NOMO-1 treated with dmso at 0.1 percent for 144 hours (cell line): ENCODE measurements around the gene SPON2.
A peak's percentile ranks its signal among the peaks of the same experiment; 100 is the strongest.

Experiments
- DNase-seq: peaks from one replicate; lab custom pipeline; 2025; ENCODE audit not compliant: unreplicated experiment; lab: John Stamatoyannopoulos, UW

SPON2 gene

GRCh38 chr4:1195109-1195671, 22.8 kb upstream of the SPON2 start:
- no peak for DNase-seq

- no peak for DNase-seq
Measured at GRCh38 chr4:1194010-1194900, 21.9 kb upstream of the SPON2 start.

GRCh38 chr4:1193206-1194009, 21.0 kb upstream of the SPON2 start:
- DNase-seq: no peak

- DNase-seq: no peak
Measured at GRCh38 chr4:1192493-1193205, 20.3 kb upstream of the SPON2 start.

- no peak for DNase-seq
Measured at GRCh38 chr4:1192091-1192492, 19.7 kb upstream of the SPON2 start.

GRCh38 chr4:1191621-1192020, 19.2 kb upstream of the SPON2 start:
- DNase-seq: no peak

GRCh38 chr4:1187182-1187581, 14.8 kb upstream of the SPON2 start:
- peak; percentile 17 for DNase-seq

GRCh38 chr4:1183985-1184773, 11.8 kb upstream of the SPON2 start:
- peak; percentile 87 for DNase-seq

- no peak for DNase-seq
Measured at GRCh38 chr4:1182313-1182712, 9.9 kb upstream of the SPON2 start.

- DNase-seq: no peak
Measured at GRCh38 chr4:1180663-1181062, 8.3 kb upstream of the SPON2 start.

GRCh38 chr4:1179976-1180375, 7.6 kb upstream of the SPON2 start:
- no peak for DNase-seq

GRCh38 chr4:1179089-1179441, 6.7 kb upstream of the SPON2 start:
- no peak for DNase-seq

- no peak for DNase-seq
Measured at GRCh38 chr4:1178300-1179088, 6.1 kb upstream of the SPON2 start.

- no peak for DNase-seq
Measured at GRCh38 chr4:1177274-1178141, 5.1 kb upstream of the SPON2 start.

- DNase-seq: no peak
Measured at GRCh38 chr4:1176398-1177273, 4.3 kb upstream of the SPON2 start.

- DNase-seq: no peak
Measured at GRCh38 chr4:1175635-1176229, 3.3 kb upstream of the SPON2 start.

GRCh38 chr4:1174941-1175634, 2.7 kb upstream of the SPON2 start:
- DNase-seq: no peak
